LHCN-M2 (cell line): Measurements from ENCODE around the gene ACBD6. TPM values are rescaled to one million over a fixed set of nuclear protein-coding genes. Genes with fewer than 3 reads are reported as not detected.
"Not testable (repeated sequence)": the region's sequence is repeated elsewhere in the genome, so short reads cannot be mapped to it uniquely, and the experiment has no call there.

Experiments used
- DNase-seq: peaks from one replicate; pipeline ENCODE4 v3.0.0-alpha.2; 2012; ENCODE audit warnings: low read depth
- total RNA-seq: library from RNA; depleted of rRNA; stranded (reverse); fragments of >200 nt; gene quantifications from 2 replicates; pipeline ENCODE4 v1.2.3, GENCODE V29; 2014

The ACBD6 gene
- total RNA-seq, 1 experiment from 2014 or later: 55.2 TPM

DNA sequence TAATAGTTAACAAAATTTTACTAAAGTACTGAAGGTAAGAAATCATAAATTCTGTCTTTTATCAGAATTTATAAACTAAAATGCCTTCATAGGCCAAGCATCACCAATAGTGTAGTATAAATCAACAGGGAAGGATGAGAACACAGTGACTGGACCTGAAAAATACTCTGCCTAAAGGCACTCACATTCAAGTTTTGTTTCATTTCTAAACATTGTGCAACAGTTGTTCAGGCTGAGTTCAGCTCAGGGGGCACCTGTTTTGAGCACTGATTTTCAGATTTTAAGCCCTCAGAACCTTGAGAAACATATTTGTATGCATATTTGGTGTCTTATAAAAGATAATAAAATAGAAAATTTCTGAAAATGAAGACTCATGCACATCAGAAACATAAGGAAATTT lies 12.4 kb downstream of the ACBD6 start:
- DNase-seq: no peak

DNA sequence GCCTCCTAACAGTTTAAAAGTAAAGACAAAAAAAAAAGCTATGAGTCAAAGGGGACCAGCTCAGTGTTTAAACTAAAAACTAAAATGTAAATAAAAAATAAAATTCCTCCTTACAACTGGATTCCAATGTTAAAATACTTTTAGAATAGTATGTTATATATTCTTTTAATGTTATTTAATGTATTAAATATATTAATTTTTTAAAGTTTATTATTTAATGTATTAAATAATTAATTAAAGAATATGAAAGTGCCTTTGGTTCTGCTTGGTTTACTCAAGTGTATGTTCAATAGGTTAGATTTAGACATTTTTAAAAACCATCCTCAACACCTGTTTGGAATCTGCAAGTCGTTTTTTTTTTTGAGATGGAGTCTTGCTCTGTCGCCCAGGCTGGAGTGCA lies 13.1 kb downstream of the ACBD6 start:
- no peak for DNase-seq

DNA sequence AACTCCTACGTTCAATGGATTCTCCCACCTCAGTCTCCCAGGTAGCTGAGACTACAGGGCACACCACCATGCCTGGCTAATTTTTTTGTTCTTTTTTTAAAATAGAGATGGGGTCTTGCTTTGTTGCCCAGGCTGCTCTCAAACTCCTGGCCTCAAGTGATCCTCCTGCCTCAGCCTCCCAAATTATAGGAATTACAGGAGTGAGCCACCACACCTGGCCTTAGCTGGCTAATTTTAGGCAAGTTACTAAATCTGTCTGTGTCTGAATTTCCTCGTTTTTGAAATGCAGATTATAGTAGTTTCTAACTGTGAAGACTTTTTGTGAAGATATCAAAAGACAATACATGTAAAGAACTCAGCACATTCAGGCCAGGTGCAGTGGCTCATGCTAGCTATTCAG lies 13.7 kb downstream of the ACBD6 start:
- no peak for DNase-seq

DNA sequence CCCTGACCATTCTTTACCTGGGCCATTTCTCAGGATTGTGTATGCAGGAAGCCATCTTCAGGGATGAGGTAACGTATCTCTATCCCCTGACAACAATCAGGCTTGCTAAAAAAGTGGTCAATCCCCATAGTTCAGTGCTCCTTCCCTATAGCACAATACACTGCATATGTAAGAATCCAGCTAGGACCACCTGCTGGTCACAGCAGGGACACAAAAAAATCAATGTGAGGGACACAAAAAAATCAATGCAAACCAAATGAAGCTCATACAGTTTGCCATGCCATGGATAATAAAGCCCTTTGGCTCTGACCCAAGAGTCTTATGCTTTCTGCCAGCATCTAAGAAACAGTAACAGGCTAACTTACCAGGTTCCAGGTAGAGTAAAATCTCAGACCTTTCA lies 16.3 kb downstream of the ACBD6 start:
- no peak for DNase-seq

DNA sequence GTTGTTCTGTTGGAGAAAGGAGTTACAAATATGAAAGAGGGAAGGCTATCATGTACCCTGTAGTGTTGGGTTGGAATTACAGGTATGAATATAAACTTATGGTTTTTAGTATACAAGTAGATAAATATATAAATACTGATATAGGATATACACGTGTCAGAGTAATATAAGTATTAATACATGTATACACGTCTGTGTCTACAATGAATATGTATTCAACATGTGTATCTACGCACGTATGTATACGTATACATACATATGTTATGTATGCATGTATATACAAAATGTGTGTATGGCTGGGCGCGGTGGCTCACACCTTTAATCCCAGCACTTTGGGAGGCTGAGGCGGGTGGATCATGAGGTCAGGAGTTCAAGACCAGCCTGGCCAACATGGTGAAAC lies 17.9 kb downstream of the ACBD6 start:
- DNase-seq: no peak

DNA sequence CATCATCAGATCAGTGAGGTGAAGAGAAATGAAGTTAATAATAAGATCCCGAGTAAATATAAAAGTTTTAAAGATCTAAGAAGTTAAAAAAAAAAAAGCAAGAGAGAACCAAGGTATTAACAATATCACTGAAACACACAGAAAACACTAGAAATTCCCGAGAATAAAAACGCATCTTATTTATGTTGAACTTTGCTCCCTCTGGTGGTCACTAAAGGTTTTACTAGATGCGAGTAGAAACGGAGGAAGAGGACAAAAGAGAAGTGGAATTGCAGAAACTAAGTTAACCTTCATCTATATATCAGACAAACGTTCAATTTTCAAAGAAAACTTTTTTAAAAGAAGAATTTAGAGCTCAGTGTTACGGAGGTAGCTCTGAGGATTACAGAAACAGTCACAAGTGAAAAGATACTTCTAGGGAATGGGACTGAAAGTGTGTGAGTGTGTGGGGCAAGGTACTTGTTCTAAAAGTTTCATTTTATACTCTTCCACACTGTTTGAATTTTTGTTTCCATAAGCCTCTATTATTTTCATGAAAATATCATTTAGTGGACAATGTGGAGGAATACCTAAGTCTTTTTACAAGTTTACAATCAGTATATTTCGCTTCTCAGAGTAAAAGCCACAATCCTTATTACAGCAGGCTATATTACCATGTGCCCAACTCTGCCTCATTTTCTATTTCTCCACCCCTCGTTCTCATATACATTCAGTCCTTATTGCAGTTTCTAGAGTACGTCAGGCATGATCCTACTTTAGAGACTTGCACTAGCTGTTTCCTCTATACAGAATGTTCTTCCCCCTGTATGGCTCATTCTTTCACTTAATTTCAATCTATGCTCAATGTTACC lies 19.7 kb downstream of the ACBD6 start:
- peak; percentile 60 for DNase-seq

DNA sequence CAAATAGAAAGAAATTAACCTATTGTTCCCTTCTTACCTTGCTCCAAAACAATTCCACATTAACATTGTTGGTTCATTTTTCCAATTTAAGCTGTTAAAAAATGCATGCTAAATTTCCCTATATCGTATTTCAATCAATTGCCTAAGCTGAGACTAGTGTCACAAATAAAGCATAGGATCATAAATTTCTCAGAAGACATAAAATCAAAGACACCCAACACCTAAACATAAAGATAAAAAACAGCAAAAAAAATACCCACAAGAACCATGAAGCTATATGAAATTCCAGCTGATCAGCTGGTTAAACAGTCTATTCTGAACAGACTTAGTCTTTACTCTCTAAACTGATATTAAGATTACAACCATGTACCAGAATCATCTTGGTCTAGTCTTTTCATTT lies 32.3 kb downstream of the ACBD6 start:
- no peak for DNase-seq

DNA sequence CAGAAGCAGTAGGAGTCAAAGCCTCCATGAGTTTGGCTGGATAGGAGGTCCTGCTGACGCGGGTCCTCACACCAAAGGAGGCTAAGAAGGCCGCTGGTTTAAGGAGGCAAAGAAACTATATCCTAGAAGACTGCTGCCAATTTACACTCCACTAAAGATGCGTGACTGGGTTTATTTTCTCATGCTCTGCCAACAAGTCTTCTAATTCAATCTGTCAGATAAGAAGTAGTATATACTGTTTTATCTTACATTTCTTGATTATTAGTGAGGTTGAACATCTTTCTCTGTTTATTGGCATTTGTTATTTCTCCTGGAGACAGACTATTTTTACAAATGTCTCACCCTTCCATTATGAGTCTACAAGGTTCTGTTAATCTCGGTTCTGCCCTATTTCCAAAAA lies 34.1 kb downstream of the ACBD6 start:
- no peak for DNase-seq

DNA sequence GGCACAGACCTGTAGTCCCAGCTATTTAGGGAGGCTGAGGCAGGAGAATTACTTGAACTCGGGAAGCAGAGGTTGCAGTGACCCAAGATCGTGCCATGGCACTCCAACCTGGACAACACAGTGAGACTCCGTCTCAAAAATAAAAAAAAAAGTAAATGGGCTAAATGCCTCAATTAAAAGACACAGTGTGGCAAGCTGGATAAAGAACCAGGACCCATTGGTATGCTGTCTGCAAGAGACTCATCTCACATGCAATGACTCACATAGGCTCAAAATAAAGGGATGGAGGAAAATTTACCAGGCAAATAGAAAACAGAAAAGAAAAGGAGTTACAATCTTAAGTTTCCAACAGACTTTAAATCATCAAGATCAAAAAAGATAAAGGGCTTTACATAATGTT lies 40.3 kb downstream of the ACBD6 start:
- peak; percentile 22 for DNase-seq

DNA sequence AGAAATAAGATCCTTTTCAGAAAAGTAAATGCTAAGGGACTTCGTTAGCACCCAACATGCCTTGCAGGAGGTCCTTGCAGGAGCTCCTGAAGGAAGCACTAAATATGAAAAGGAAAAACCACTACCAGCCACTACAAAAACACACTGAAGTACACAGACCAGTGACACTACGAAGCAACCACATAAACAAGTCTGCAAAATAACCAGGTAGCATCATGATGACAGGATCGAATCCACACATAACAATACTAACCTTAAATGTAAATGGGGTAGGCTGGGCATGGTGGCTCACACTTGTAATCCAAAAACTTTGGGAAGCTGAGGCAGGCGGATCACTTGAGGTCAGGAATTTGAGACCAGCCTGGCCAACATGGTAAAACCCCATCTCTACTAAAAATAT lies 40.7 kb downstream of the ACBD6 start:
- not testable (repeated sequence) for DNase-seq

DNA sequence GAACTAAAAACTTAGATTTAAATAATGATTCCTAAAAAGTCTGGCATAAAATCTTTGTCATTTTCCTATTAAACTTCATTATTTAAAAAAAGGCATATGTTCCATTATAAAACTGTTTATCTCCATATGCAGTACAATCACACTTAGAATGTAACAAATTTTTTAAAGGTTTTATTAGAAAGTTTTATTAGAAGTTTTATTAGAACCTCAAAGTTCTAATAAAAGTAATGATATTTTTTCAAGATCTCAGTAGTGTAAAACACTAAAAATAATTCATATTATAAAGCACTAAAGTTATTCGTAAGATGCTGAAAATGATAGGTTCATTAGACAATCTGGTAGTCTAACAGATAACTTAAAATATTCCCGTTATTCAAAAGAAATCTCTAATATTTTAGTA lies 43.6 kb downstream of the ACBD6 start:
- no peak for DNase-seq

DNA sequence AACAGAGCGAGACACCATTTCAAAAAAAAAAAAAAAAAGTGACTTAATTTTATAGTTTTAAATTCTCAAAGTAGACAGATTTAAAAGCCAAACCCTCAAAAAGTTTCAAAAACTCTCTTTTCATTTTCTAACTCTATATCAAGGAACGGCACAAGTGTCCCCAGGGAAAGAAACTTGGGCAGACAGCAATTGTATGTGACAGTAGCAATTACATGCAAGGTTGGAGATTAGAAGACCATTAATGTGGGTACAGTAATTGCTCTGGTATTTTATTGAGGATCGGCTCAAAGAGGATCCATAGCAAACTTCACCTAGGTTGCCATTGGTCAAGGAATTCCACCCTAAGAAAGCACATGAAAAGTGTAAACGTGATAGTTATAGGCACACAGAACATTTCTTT lies 46.2 kb downstream of the ACBD6 start:
- DNase-seq: no peak

DNA sequence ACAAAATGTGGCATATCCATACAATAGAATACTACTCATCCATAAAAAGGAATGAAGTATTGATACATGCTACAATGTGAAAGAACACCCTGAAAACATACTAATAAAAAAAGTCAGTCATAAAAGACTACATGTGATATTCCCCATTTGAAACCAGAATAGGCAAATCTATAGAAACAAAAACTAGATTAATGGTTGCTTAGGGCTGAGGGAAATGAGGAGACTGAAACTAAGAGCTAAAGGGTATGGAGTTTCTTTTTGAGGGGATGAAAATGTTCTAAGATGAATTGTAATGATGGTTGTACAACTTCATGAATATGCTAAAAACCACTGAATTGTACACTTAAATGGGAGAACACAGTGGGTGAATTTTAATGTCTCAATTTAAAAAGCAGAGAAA lies 50.9 kb downstream of the ACBD6 start:
- DNase-seq: no peak

DNA sequence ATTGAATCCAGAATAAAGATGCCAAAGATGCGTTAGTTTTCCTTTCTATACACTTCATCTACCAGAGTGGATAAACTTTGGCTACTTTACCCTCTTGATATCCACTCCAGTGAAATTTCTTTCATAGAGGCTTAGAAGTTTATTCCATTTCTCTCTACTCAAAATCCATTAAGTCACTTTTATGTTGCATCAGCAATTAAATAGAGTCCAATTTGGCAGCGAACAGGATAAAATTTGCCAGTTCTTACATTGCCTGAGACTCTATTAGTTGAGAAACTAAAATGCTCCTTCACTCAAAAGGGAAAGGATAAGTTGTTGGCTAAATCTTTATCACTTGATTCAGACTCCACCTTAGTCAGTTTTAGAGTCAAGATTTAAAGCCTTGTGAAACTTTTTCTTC lies 57.9 kb downstream of the ACBD6 start:
- DNase-seq: no peak

DNA sequence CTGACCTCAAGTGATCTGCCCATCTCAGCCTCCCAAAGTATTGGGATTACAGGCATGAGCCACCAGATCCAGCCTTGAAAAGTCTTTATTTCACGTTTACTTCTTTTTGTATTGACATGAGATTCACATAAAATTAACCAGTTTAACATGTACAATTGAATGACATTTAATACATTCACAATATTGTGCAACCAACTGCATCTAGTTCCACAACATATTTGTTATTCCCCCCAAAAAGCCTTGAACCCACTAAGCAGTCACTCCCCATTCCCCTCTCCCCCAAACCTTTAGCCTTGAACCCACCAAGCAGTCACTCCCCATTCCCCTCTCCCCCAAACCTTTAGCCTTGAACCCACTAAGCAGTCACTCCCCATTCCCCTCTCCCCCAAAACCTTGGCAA lies 62.0 kb downstream of the ACBD6 start:
- no peak for DNase-seq

DNA sequence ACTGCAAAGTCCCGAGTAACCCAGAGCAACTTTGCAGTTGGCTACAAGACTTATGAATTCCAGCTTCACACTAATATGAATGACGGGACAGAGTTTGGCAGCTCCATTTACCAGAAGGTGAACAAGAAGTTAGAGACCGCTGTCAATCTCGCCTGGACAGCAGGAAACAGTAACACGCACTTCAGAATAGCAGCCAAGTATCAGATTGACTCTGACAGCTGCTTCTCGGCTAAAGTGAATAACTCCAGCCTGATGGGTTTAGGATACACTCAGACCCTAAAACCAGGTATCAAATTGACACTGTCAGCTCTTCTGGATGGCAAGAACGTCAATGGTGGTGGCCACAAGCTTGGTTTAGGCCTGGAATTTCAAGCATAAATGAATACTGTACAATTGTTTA lies 66.8 kb downstream of the ACBD6 start:
- peak; percentile 28 for DNase-seq

DNA sequence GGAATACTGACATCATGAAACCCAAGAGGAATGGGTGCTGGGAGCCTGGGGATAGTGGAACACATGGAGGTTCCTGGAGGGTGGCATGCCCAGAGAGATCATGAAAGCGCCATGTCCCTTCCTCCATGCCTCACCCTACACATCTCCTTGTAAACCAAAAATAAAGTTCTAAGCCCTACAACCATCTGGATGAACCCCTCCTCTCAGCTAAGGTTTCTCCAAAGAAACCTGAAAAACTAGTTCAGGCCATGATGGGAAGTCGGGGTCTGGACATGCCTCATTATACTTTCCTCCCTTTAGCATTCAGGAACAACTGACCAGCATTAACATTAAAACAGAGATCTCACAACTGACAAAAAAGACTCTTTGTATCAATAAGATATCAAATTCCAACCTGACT lies 68.5 kb downstream of the ACBD6 start:
- no peak for DNase-seq

DNA sequence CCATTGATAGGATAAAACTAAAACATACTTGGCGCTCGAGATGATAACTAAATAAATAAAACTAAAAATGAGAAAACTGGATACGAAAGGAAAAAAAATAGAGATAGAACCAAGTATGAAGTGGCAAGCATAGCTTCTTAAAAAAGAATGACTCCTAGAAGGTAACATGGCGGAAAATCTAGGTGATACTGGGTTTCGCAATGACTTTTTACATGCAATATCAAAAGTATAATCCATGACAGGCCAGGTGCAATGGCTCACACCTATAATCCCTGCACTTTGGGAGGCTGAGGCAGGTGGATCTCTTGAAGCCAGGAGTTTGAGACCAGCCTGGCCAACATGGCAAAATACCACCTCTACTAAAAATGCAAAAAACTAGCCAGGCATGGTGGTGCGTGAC lies 70.7 kb downstream of the ACBD6 start:
- no peak for DNase-seq

DNA sequence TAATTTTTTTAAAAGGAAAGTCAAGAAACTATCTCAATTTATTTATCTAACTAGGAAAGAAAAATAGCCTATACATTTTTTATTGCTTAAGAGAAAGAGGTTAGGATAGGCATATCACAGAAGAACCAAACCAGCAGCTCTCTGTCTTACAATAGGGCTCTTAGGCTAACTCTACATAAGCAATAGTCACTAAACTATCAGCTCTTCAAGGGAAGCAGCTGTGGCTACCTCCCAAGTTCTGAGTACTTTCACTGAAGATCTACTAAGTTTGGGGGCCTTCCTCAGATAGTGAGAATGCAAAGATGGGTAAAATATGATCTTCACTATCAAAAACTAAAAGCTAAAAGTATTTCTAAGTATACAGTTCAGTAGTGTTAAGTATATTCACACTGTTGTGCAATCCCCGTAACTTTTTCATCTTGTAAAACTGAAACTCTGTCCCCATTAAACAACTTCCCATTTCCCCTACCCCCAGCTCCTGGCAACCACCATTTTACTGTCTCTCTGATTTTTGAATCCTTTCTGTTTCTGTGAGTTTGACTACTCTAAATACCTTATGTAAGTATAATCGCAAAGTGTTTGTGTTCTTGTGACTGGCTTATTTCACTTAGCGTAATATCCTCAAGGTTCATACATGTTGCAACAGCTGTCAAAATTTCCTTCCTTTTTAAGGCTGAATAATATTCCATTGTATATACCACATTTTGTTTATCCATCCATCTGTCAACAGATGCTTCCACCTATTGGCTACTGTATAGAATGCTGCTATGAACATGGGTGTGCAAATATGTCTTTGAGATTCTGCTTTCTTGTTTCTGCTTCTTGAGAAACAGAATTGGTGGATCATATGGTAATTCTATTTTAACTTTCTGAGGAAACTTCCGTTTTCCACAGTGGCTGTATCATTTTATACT lies 73.3 kb downstream of the ACBD6 start:
- DNase-seq: no peak

DNA sequence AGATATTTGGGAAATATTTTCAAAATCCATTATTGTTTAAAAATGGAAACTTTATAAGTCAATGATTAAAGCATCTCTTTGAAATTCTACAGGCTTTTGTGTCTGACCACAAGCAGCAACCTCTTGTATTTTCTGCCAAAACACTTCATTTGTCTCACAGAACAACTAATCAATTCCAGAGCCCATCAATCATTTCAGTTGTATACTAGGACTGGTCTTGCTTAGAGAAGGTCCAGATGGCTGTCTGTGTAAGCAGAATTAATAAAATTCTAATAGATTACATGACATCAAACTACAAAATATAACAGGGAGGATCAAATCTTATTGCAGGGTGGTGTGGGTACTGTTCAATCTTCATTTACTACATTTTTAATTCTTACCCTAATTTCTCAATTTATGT lies 76.4 kb downstream of the ACBD6 start:
- DNase-seq: no peak

DNA sequence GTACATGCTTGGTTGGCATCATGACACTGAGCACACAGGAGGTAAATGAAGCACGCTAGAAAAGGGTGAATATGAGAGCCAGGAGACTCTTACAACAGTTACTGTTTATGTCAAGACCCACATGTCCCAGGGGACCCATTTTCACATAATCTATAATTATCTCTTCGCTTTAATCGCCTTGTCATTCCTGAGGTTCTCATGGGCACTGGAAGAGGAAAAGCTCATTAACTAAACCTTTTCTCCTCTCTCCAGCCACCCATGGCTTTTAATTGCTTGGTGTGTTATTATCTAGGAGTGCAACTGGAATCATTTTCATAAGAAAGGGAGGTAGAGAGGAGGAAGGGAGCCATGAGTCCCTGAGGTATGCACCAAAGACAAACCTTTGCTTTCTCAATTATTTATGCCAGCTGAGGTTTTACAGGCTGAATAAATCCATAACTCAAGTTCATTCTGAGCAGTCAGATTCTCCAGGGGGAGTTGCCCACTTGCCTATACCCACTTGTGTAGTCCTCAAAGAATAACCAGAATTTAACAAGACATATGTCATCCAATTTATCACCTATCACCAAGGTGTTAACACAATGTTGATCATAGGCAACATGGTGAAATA lies 77.4 kb downstream of the ACBD6 start:
- no peak for DNase-seq

DNA sequence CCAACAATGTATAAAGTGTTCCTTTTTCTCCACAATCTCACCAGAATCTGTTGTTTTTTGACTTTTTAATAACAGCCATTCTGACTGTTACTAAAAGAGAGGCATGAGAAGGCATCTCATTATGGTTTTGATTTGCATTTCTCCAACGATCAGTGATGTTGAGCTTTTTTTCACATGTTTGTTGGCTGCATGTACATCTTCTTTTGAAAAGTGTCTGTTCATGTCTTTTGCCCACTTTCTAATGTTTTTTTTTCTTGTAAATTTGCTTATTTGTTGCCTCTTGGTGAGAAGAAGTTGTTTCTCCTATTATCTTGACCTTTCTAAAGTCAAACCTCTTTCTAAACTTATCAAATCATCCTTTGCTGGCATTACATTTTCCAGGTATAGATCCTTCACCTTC lies 80.8 kb downstream of the ACBD6 start:
- DNase-seq: no peak
